NCI-H82 (cell line): ENCODE results near the gene GABBR2.

Source experiments
- DNase-seq: peaks from one replicate; lab custom pipeline; 2025; lab: John Stamatoyannopoulos, UW

The GABBR2 gene

DNA sequence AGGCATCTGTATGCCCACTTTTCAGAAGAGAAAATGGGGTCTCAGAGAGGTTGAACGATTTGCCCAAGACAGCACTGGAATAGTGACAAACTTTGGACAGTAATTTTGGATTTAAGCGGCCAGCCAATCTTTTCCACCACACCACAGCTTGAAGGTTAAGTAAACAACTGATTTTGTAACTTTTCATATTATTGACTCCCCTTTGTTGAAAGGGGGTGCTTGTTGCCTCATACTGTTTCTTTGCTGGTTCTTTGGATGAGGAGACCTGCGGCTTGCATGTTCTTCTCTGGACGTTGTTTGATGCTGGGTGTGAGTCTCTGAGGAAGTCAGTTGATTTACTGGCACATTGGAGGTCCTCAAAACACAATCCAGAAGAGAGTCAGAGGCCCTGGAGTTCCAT lies 11.7 kb upstream of the GABBR2 start:
- no peak for DNase-seq

GRCh38 chr9:98719055-98719454 lies 10.3 kb upstream of the GABBR2 start:
- no peak for DNase-seq

- DNase-seq = no peak
Measured at GRCh38 chr9:98714833-98715232, 6.1 kb upstream of the GABBR2 start.

- DNase-seq = no peak
Measured at GRCh38 chr9:98712987-98713386, 4.3 kb upstream of the GABBR2 start.

DNA sequence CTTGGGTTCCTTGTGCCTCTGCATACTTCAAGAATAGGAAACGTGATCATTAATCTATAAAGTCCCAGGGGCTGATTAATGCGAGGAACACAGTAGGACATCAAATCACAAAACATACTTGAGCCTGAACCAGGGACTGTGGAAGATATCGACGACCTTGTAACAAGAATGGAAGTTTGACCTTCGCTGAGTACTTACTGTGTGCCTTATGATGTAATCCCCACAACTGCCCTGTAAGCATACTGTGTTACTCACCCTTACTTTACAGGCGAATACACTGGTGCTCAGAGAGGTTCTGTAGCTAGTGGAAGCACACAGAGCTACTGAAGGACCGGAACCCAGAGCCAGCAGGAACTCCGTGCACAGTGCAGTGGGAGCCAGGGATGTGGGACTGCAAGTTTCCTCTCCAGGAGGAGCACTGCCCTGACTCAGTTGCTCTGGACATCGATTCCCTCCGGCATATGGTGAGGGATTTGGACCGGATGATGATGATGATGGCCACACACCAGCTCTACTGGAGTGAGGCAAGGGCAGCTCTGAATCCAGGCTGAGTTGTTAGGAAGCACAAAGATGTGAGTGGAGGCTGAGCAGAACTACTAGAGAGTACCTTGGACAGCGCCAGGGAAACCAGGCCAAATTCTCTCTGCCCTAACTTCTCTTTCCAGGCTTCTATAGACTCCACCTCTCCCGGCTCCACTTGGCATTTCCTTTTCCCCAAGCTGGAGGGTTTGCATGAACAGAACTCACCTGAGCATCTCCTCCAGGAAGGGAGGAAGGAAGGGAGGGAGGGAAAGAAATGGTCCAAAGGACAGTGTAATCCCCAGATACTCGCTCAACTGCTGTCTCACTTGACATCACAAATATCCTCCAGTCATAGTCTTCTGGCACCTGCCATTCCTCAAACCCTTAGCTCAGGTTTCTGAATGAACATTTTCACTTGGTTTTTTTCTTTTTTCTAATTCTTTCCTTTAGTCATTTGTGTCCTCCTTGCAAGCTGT lies 1.5 kb upstream of the GABBR2 start:
- DNase-seq = no peak

GRCh38 chr9:98708103-98708932 lies 417 bp downstream of the GABBR2 start:
- no peak for DNase-seq

DNA sequence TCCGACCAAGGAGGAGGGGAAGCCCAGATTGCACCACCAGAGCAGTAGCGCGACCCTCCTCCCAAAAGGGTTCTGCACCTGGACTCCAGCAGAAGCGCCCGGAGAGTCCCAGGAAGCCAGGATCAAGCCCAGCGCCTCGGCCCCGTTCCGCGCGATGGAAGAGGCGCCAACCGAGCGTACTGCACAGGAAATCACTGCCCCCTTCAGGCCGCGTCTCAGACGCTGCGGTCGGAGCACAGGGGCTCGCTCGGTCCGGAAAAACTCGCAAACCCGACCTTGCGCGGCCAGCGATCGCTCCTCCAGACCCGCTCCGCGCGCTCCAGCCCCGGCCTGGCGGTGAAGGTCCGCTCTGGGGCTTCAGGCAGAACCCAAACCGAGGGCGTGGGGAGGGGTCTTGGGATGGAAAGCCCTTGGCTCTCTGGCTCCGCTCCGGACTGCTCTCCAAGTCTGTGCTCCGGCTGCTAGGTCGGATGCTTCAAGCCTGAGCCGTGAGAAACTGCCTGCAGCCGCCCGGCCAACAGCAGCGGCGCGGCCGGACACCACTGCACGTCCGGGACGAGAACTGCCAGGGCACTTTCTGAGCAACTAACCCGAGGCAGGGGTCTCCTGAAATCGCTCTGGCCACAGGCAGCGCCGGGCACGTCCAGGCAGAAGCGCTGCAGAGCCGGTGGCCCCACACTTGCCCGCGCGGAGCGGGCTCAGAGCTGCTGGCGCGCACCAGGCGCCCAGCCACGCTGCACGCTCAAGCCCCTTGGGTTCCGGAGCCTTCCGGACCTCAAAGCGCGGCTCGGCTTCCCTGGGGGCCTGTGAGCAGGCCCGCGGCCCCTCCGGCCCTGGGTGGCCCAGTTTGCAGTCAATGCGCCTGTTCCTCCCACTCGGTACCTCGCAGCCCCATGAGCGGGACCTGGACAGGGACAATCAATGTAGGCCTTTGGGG lies 1.3 kb downstream of the GABBR2 start:
- peak; percentile 87 for DNase-seq

- peak; percentile 65 for DNase-seq
Measured at GRCh38 chr9:98706651-98707165, 2.0 kb downstream of the GABBR2 start.

DNA sequence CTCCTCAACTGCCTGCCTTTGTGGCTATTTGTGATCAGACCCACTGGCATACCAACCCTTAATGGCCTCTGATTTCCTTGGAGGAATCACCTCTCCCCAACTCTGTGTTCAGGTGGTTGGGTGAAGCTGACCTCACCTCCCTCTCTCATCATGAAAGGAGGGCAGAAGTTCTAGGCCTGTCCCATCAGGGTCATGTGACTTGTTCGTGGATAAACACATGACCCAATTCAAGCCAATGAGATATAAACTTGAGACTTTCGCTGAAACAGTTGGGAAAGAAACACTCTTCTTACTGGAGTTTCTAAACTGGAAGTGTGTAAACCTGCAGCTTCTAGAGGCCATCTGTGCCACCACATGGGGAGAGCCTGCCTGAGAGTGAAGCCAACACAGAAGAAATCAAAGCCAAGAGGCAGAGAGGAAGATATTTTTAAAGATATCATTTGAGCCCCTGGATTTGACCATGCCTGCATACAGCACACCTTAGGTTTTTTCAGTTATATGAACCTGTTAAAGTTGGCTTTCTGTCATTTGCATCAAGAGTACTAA lies 5.8 kb downstream of the GABBR2 start:
- DNase-seq = no peak

GRCh38 chr9:98702340-98702739 lies 6.4 kb downstream of the GABBR2 start:
- DNase-seq = no peak

DNA sequence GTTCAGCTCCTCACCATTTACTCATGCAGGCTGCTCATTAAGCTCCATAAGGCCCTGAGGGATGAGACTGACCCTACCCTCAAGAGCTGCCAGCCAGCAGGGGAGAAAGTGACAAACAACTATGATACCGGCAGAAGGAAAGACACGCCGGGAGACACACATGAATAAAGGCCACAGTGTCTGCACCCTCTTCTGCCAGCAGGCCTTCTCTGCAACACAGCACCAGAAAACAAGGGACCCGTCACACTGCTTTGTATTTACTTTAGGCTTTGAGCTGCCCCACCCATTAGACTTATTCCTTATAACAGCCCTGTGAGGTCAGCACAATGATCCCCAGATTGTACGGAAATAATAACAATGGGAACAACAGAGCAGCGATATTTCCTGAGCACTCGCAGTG lies 7.2 kb downstream of the GABBR2 start:
- DNase-seq = no peak

DNA sequence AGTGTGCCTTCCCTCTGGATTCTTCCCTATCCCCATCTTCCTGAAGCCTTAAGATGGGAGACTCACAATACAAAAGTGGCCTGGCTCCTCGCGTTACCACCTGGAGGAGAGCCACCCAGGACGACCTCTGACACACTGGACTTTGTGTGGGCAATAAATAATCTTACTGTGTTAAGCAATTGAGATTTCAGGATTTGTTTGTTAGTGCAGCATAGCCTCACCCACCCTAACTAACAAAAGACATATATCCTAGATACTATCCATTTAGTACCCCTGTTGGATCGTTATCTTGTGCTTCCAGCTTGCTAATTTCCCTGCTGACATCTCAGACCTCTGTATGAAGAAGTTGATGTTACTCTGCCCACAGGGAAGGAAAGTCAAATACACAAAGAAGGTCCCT lies 7.9 kb downstream of the GABBR2 start:
- DNase-seq = no peak

DNA sequence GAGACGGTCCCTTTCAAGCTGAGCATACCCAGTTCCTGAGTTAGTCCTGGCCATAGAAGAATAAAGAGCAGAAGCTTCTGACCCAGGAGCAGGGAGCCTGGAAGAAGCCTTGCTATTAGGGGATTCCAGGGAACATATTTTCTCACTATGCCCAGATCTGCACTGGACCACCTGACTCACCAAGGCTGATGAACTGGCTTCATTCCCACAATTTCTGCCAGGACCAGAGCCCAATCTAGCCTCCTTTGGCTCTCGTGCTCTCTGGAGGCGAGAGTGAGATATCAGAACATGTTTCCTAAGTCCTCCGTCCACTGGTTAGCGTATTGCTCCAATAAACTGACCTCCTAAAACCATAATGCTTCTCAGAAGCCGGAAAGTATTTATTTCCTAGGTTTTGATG lies 9.9 kb downstream of the GABBR2 start:
- DNase-seq = no peak

GRCh38 chr9:98694943-98695342 lies 13.8 kb downstream of the GABBR2 start:
- DNase-seq = no peak

DNA sequence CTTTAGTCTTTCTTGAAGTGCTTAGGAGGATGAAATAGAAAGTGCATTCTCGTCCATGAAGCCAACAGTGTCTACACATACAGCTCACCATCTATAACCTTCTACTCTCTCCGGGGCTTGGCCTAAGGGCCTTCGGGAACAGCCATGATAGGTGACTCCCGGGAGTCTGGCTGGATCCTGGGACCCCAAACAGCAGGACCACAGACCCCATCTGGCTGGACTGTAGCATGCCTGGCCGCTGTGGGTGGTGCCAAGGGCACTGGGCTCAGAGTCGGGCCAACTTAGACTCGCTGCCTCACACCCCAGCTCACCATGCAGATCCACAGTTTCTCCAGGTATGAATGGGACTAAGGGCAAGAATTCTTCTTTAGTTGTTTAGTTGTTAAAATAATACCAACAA lies 16.3 kb downstream of the GABBR2 start:
- DNase-seq = no peak

GRCh38 chr9:98691890-98692289 lies 16.8 kb downstream of the GABBR2 start:
- DNase-seq = no peak

DNA sequence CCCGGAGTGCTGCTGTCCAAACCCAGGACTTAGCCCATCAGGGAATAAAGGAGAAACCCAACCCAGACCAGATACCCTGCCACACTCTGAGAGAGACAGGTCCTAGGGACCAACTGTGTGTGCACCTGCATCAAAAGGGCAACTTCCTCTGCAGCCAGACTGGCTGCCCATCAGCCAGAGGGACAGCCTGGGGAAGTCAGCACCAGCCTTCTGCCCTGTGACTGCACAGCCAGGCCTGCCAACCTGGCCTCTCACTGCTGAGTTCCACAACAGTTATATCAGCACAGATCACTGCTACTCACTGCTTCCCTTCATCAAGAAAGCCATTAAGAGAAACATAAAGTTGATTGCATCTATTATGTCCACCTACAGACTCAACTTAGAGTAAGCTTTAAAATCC lies 18.0 kb downstream of the GABBR2 start:
- no peak for DNase-seq

DNA sequence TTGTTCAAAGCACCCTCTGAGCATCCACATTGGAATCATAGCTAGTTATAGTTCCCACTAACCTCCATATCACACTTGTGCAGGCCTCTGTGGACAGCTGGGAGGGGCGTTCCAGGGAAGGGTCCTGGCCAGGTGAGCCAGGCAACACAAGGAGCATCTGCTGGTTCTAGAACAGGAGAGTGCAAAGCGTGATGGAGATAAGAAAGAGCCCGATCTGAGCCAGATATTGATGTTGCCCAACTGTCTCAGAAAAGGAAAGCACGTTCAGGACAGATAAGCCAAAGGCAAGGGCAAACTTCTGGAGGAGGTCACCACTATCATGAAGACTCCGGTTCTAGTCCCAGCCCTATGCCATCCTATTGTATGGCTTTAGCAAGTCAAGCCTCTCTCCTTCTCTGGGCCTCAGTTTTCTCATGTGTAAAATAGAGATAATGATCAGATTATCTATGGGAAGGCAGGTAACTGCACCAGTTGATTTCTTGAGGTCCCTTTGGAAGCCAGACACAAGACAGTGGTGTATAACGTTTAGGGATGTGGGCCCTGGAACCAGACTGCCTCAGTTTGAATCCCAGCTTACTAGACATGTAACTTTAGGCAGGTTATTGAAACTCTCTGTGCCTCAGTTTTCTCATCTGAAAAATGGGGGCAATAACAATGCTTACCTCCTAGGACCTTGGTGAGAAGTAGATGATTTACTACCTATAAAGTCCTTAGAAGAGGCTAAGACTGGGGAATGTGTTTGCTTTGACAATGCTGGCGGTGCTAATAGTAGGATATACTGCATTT lies 19.8 kb downstream of the GABBR2 start:
- DNase-seq = no peak

GRCh38 chr9:98687911-98688310 lies 20.8 kb downstream of the GABBR2 start:
- DNase-seq = no peak
